MCF 10A (cell line): ENCODE measurements around the gene CCDC38. TPM values are rescaled to one million over a fixed set of nuclear protein-coding genes. Genes with fewer than 3 reads are reported as not detected.
A peak's percentile ranks its signal among the peaks of the same experiment; 100 is the strongest.

Experiments
- BruUV-seq: library from RNA; stranded (reverse); fragments of 400-500 nt; replicated peaks from 2 replicates; lab custom pipeline; 2021; lab: Mats Ljungman, UMichigan
- CTCF ChIA-PET: fragments of 300-600 bp; sonication (Branson Sonifier 250); formaldehyde crosslinking; extraction: SDS; loops from one replicate; lab custom pipeline; 2021; ENCODE audit warnings: antibody characterized with exemption, inconsistent platforms; lab: Yijun Ruan, JAX
- POLR2A ChIA-PET: fragments of 300-600, 350-650 bp; sonication (Branson Sonifier 250); formaldehyde crosslinking; extraction: SDS; loops from one replicate; lab custom pipeline; 2020; ENCODE audit warnings: antibody characterized with exemption, inconsistent platforms; lab: Yijun Ruan, JAX
- DNase-seq: peaks from one replicate; pipeline ENCODE4 v3.0.0-alpha.2; 2018; ENCODE audit not compliant: unreplicated experiment
- H3K27ac Mint-ChIP-seq: one replicate; pipeline ENCODE4 v1.8.0; 2022; ENCODE audit warnings: mild to moderate bottlenecking, low read depth, mixed read lengths; ENCODE audit not compliant: unreplicated experiment
- H3K27me3 Mint-ChIP-seq: one replicate; pipeline ENCODE4 v1.8.0; 2022; ENCODE audit warnings: mixed read lengths; ENCODE audit not compliant: insufficient read depth, unreplicated experiment
- H3K36me3 Mint-ChIP-seq: one replicate; pipeline ENCODE4 v1.8.0; 2022; ENCODE audit warnings: mild to moderate bottlenecking, moderate library complexity, mixed read lengths; ENCODE audit not compliant: insufficient read depth, unreplicated experiment
- H3K4me1 Mint-ChIP-seq: one replicate; pipeline ENCODE4 v1.8.0; 2022; ENCODE audit warnings: mixed read lengths; ENCODE audit not compliant: insufficient read depth, unreplicated experiment
- H3K4me3 Mint-ChIP-seq: one replicate; pipeline ENCODE4 v1.8.0; 2022; ENCODE audit warnings: mild to moderate bottlenecking, moderate library complexity, mixed read lengths; ENCODE audit not compliant: unreplicated experiment
- H3K9me3 Mint-ChIP-seq: one replicate; pipeline ENCODE4 v1.8.0; 2022; ENCODE audit warnings: mixed read lengths; ENCODE audit not compliant: unreplicated experiment
- intact Hi-C: fragments of 100-400 bp; cut with micrococcal nuclease; formaldehyde crosslinking; loops from 2 replicates; pipeline ENCODE4 v1.14.1; 2022
- total RNA-seq: library from RNA; stranded (reverse); gene quantifications from 2 replicates; pipeline ENCODE4 v1.2.3, GENCODE V29; 2022
- TF ChIP-seq, protein P1 (sequence below): fragments of 200-600 bp; IDR thresholded peaks from one replicate; pipeline ENCODE4 v1.8.0; 2022; ENCODE audit warnings: antibody characterized with exemption, mild to moderate bottlenecking; ENCODE audit not compliant: unreplicated experiment

CCDC38 gene
- total RNA-seq, 1 experiment from 2014 or later, result not detected

DNA sequence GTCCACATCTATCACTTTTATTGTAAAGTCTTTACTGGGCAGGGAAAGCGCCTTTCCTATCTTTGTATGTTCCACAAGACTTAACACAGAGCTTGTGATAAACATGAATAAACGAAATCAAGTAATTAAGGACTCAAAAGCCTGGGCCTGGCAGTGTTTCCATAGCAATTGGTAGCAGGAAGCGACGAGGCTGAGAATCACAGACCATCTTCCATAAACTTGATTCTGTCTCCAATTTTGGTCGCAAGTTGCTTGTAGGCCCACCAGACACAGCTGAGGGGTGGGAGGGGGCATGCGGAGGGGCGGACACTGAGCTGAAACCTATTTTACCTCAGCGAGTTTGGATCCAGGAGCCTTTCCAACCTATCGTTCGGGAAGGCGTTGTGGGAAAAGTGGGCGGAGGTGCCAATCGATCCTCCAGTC, 302 bp downstream of the CCDC38 start:
- Mint-ChIP-seq H3K27ac (no peak overlapping the region), H3K27me3 (peaks cover 15% of the 10 kb centered on the region)
- DNase-seq, result no peak

DNA sequence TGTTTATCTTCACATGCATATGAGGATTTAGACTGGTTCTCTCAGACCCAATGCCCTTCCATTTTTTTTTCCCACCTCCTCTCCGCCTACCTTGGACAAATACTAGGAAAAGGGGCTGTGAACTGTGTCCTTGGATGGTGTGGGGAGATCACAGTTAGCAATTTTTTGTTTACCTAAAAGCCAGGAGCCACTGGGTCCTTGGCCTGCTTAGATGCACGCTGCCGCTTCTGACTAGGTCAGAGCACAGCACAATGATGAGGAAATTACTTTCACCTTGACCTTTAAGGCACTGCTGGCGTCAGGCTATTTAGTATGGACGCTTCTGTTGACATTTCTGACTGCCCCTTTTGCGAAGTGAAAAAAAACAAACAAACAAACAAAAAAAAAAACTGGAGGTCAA, 1.9 kb downstream of the CCDC38 start:
- intact Hi-C loops, result no loop called here
- Mint-ChIP-seq H3K27ac (no peak overlapping the region), H3K27me3 (peaks cover 2% of the 10 kb centered on the region), H3K9me3 (no peaks in the 10 kb centered on the region), H3K4me3 (no peak overlapping the region), H3K36me3 (no peaks in the 10 kb centered on the region), H3K4me1 (no peaks in the 10 kb centered on the region)
- CTCF ChIA-PET, result interaction anchor here (0.7 to 4.0 kb wide), 3 partner anchors 8 to 68 kb away, joined by 3 to 26 read pairs (median 6); no protein-coding TSS in a partner anchor
- TF ChIP-seq, protein P1, sequence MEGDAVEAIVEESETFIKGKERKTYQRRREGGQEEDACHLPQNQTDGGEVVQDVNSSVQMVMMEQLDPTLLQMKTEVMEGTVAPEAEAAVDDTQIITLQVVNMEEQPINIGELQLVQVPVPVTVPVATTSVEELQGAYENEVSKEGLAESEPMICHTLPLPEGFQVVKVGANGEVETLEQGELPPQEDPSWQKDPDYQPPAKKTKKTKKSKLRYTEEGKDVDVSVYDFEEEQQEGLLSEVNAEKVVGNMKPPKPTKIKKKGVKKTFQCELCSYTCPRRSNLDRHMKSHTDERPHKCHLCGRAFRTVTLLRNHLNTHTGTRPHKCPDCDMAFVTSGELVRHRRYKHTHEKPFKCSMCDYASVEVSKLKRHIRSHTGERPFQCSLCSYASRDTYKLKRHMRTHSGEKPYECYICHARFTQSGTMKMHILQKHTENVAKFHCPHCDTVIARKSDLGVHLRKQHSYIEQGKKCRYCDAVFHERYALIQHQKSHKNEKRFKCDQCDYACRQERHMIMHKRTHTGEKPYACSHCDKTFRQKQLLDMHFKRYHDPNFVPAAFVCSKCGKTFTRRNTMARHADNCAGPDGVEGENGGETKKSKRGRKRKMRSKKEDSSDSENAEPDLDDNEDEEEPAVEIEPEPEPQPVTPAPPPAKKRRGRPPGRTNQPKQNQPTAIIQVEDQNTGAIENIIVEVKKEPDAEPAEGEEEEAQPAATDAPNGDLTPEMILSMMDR, result no peak
- POLR2A ChIA-PET, result no interaction called here
- BruUV-seq, result no TSS peak
- DNase-seq, result no peak

More for the DNA sequence above, 302 bp downstream of the CCDC38 start:
- Mint-ChIP-seq H3K4me3 (peak overlapping the region; percentile 85), H3K9me3 (no peaks in the 10 kb centered on the region), H3K36me3 (no peaks in the 10 kb centered on the region), H3K4me1 (no peaks in the 10 kb centered on the region)
- TF ChIP-seq, protein P1, result no peak
- intact Hi-C loops, result no loop called here
- ChIA-PET POLR2A (interaction anchor here (0.7 to 3.6 kb wide), 13 partner anchors 9 to 468 kb away, joined by 3 to 40 read pairs (median 3); partner anchors contain the start of genes CDK17, METAP2 and SNRPF), CTCF (interaction anchor here (0.5 to 4.3 kb wide), 7 partner anchors 11 to 241 kb away, joined by 3 to 38 read pairs (median 5); no protein-coding TSS in a partner anchor)
- TSS peak; percentile 71 for BruUV-seq

DNA sequence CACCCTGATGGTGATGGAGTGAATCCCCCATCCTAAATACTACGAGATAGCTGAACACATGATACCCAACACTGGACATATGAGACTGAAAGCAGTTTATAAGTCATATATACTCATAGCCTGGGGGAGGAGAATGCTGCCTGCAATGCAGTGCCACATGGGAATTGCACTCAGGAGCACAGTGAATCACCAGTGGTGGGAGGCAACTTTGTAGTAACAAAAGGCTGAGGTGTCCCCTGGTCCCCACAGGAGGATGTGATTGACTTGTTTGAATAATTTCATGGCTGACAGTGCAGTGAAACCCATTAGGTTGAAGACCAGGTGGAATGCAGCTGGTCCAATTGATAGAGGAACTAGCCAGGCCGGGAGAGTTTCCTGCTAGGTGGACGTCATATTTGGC, 20.2 kb downstream of the CCDC38 start:
- TF ChIP-seq, protein P1, result no peak
- Mint-ChIP-seq H3K4me3 (no peak overlapping the region), H3K4me1 (no peaks in the 10 kb centered on the region), H3K36me3 (no peaks in the 10 kb centered on the region), H3K9me3 (no peaks in the 10 kb centered on the region), H3K27me3 (no peaks in the 10 kb centered on the region), H3K27ac (no peak overlapping the region)
- ChIA-PET POLR2A (interaction anchor here (0.7 kb wide), 1 partner anchor 23 kb away, joined by 4 read pairs; no protein-coding TSS in a partner anchor), CTCF (interaction anchor here (0.6 to 1.3 kb wide), 3 partner anchors 71 to 78 kb away, joined by 4 to 5 read pairs (median 4); no protein-coding TSS in a partner anchor)
- intact Hi-C loops, result no loop called here
- BruUV-seq, result no TSS peak
- DNase-seq, result no peak

DNA sequence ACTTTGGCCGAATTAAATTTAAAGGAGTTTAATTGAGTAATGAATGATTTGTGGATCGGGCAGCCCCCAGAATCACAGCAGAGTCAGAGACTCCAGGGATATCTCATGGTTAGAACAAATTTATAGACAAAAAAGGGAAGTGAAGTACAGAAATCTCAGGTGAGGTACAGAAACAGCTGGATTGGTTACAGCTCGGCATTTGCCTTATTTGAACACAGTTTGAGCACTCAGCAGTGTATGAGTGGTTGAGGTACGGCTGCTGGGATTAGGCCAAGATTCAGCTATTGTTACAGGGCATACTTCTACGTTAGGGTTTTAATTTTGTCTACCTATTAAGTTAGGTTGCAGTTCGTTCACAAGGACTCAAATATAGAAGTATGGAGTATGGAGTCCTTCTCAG, 23.3 kb downstream of the CCDC38 start:
- H3K9me3 Mint-ChIP-seq, result no peaks in the 10 kb centered on the region
- H3K36me3 Mint-ChIP-seq, result no peaks in the 10 kb centered on the region
- no peak for DNase-seq
- no peaks in the 10 kb centered on the region for H3K27me3 Mint-ChIP-seq
- no TSS peak for BruUV-seq
- no peak overlapping the region for H3K27ac Mint-ChIP-seq
- intact Hi-C loops, result loop anchor here (2.0 kb wide), 2 partner anchors 44 to 80 kb away; no protein-coding TSS in a partner anchor
- no peaks in the 10 kb centered on the region for H3K4me1 Mint-ChIP-seq
- CTCF ChIA-PET, result interaction anchor here (0.6 to 9.0 kb wide), 25 partner anchors 10 to 597 kb away, joined by 3 to 177 read pairs (median 5); partner anchors contain the start of genes AMDHD1, CCDC38 and HAL
- POLR2A ChIA-PET, result interaction anchor here (0.6 to 1.5 kb wide), 7 partner anchors 39 to 598 kb away, joined by 3 to 5 read pairs (median 3); no protein-coding TSS in a partner anchor
- TF ChIP-seq, protein P1, result no peak
- no peak overlapping the region for H3K4me3 Mint-ChIP-seq
